HG02840 (cell line): ENCODE measurements around the gene PTPRM.
"Not testable (repeated sequence)": the region's sequence is repeated elsewhere in the genome, so short reads cannot be mapped to it uniquely, and the experiment has no call there.

Experiments used
- ATAC-seq: cut with Tn5 transposase; IDR thresholded peaks from one replicate; pipeline ENCODE4 v1.9.1; 2021; ENCODE audit warnings: mild to moderate bottlenecking, moderate library complexity, moderate number of reproducible peaks; ENCODE audit not compliant: unreplicated experiment, low FRiP score

The PTPRM gene

GRCh38 chr18:7720395-7720794, 153.3 kb downstream of the PTPRM start:
- no peak for ATAC-seq

GRCh38 chr18:7721532-7721931, 154.4 kb downstream of the PTPRM start:
- ATAC-seq = no peak

- no peak for ATAC-seq
These were observed 155.8 kb downstream of the PTPRM start for GRCh38 chr18:7722955-7723354.

- no peak for ATAC-seq
These were observed 156.4 kb downstream of the PTPRM start for GRCh38 chr18:7723558-7723957.

GRCh38 chr18:7725473-7725872, 158.4 kb downstream of the PTPRM start:
- ATAC-seq = no peak

GRCh38 chr18:7725897-7726296, 158.8 kb downstream of the PTPRM start:
- no peak for ATAC-seq

- no peak for ATAC-seq
These were observed 159.4 kb downstream of the PTPRM start for GRCh38 chr18:7726522-7726921.

GRCh38 chr18:7727361-7728076, 160.4 kb downstream of the PTPRM start:
- no peak for ATAC-seq

- ATAC-seq = no peak
These were observed 161.2 kb downstream of the PTPRM start for GRCh38 chr18:7728297-7728696.

- ATAC-seq = no peak
These were observed 162.8 kb downstream of the PTPRM start for GRCh38 chr18:7729868-7730267.

- ATAC-seq = no peak
These were observed 163.6 kb downstream of the PTPRM start for GRCh38 chr18:7730682-7731081.

GRCh38 chr18:7733642-7734041, 166.5 kb downstream of the PTPRM start:
- ATAC-seq = no peak

- no peak for ATAC-seq
These were observed 168.1 kb downstream of the PTPRM start for GRCh38 chr18:7735196-7735595.

GRCh38 chr18:7735626-7736175, 168.6 kb downstream of the PTPRM start:
- no peak for ATAC-seq

GRCh38 chr18:7736526-7736925, 169.4 kb downstream of the PTPRM start:
- not testable (repeated sequence) for ATAC-seq

- ATAC-seq = no peak
These were observed 170.4 kb downstream of the PTPRM start for GRCh38 chr18:7737550-7737949.

- ATAC-seq = no peak
These were observed 173.7 kb downstream of the PTPRM start for GRCh38 chr18:7740821-7741220.

GRCh38 chr18:7741640-7742039, 174.5 kb downstream of the PTPRM start:
- ATAC-seq = no peak

GRCh38 chr18:7742224-7742623, 175.1 kb downstream of the PTPRM start:
- no peak for ATAC-seq

GRCh38 chr18:7743256-7743655, 176.1 kb downstream of the PTPRM start:
- no peak for ATAC-seq

- ATAC-seq = no peak
These were observed 179.0 kb downstream of the PTPRM start for GRCh38 chr18:7746106-7746505.

GRCh38 chr18:7748251-7749007, 181.3 kb downstream of the PTPRM start:
- no peak for ATAC-seq
